NCI-H524 (cell line): ENCODE results near the gene OR11G2.
"Not testable (repeated sequence)": the region's sequence is repeated elsewhere in the genome, so short reads cannot be mapped to it uniquely, and the experiment has no call there.

Source experiments
- DNase-seq, 2 experiments: peaks; one replicate each; lab custom pipeline; 2025; lab: John Stamatoyannopoulos, UW

Gene OR11G2, protein sequence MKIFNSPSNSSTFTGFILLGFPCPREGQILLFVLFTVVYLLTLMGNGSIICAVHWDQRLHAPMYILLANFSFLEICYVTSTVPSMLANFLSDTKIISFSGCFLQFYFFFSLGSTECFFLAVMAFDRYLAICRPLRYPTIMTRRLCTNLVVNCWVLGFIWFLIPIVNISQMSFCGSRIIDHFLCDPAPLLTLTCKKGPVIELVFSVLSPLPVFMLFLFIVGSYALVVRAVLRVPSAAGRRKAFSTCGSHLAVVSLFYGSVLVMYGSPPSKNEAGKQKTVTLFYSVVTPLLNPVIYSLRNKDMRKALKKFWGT

DNA sequence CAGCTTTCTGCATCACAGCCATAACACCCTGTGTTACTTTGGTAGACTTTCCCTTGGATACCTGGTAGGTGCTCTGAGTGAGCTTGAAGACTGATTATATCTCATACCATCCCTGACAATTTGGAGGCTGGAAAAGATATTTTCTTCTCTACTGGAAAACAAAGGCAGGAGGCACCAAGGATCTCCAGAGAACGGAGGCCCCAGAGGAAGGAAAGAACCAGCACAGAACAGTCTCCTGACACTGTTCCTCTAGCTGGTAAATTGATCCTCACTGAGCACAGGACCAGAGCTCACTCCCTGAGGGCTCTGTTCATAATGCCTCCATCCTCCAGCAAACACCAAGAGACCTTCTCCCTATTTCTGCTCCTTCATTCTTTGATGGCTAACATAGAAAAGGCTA, at the start of gene OR11G2:
Gene OR11G2 (plus strand): TSS at position 301 of the 400 bp plus-strand sequence. CDS start 6,542 bp downstream, outside the sequence.
- DNase-seq, result no peak

DNA sequence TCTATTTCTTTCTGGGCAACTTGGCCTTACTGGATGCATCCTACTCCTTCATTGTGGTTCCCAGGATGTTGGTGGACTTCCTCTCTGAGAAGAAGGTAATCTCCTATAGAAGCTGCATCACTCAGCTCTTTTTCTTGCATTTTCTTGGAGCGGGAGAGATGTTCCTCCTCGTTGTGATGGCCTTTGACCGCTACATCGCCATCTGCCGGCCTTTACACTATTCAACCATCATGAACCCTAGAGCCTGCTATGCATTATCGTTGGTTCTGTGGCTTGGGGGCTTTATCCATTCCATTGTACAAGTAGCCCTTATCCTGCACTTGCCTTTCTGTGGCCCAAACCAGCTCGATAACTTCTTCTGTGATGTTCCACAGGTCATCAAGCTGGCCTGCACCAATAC, 46.8 kb upstream of the OR11G2 start:
- no peak for DNase-seq

DNA sequence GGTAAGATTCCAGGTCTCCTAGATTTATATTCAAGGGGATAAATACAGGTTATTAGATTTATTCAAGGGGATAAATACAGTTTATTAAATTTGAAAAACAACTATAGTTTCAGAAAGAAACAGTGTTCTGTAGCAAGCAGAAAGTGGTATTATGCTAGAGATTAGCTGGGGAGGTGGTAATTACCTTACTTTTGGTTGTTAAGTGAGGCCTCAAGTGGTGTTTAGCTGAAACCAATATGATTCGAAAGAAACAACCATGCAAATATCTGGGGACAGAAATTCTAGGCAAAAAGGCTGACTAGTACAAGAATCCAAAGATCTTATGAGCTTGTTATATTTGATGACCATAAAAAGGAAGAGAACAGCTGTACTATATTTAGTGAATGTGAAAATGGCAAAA, 45.9 kb upstream of the OR11G2 start:
- no peak for DNase-seq

DNA sequence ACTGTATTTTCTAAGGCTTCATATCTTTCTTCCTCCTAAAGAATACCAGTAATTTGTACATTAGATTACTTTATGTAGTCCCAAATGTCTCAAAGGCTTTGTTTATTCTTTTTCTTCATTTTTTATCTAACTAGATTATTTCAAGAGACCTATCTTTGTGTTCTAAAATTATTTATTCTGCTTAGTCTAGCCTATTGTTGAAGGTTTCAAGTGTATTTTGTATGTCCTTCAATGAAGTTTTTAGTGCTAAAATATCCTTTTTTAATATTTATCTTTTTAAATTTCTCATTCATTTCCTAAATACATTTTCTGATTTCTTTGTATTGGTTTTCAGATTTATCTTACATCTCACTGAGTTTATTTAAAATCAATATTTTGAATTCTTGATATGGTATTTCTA, 26.2 kb upstream of the OR11G2 start:
- no peak for DNase-seq

DNA sequence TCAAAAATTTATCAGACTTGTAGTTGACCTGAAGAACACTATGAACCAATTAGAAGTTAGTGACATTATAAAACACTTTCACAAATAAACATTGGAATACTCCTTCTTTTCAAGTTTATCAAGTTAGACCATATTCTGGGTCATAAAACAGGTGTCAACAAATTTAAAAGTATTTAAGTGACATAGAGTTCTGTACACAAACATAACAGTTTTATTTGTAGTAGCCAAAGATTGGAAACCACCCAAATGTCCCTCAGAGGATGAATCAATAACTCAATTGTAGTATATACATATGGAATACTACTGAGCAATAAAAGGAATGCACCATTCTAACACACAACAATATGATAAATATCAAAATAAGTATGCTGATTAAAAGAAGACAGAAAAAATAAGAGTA, 23.6 kb upstream of the OR11G2 start:
- DNase-seq, result no peak

DNA sequence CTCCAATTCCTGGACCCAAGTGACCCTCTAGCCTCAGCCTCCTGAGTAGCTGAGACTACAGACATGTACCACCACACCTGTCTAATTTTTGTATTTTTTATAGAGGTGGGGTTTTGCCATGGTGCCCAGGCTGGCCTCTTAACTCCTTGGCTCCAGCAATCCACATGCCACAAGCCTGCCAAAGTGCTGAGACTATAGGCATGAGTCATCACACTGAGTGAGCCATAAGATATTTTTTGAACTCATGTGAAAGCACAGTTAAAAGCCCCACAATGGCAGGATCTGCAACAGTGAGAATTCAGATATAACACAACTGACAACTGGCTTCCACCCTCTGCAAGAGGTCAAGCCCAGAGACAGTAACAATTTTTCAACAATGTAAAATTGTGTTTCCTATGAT, 20.8 kb upstream of the OR11G2 start:
- DNase-seq, result not testable (repeated sequence)

DNA sequence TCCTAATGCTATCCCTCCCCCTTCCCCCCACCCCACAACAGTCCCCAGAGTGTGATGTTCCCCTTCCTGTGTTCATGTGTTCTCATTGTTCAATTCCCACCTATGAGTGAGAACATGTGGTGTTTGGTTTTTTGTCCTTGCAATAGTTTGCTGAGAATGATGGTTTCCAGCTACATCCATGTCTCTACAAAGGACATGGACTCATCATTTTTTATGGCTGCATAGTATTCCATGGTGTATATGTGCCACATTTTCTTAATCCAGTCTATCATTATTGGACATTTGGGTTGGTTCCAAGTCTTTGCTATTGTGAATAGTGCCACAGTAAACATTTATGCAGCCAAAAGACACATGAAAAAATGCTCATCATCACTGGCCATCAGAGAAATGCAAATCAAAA, 16.5 kb upstream of the OR11G2 start:
- not testable (repeated sequence) for DNase-seq

DNA sequence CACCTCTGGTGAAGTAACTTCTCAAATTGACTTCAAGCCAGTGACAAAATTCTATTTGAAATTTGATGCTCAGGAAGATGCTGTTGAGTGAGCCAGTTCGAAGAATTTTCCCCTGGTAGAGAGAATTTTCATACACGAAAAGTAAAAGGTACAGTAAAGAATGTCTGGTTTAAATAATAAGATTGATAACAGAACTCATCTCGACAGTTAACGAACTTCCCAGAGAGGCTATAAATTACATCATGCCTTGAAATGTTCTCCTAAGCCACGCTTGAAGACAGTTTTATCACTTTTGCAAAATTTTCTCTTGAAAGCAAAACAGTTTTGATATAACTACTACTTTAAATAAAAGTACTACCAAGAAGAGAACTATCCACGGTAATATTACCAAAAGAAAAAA, 14.4 kb upstream of the OR11G2 start:
- no peak for DNase-seq

DNA sequence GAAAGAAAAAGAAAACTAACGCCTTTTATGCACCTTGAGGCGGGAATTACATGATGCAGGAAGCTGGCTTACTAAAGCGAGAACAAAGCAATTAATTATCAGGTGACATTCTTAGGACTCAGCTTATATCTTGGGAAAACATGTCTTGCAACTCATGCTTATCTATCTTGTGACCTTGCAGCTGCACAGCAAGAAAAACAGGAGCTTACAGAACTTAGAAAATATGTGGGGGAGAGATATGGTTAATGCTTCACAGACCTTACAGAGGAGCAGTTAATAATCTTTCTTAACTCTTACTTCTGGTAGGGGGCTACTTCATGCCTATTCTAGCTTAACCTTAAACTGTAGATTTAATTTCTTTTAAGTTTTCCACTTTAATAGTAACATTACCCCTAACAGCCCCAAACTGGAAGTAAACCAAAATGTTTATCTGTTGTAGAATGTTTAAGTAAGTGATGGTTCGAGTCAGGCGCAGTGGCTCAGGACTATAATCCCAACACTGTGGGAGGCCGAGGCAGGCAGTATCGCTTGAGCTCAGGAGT, 13.2 kb upstream of the OR11G2 start:
- no peak for DNase-seq

DNA sequence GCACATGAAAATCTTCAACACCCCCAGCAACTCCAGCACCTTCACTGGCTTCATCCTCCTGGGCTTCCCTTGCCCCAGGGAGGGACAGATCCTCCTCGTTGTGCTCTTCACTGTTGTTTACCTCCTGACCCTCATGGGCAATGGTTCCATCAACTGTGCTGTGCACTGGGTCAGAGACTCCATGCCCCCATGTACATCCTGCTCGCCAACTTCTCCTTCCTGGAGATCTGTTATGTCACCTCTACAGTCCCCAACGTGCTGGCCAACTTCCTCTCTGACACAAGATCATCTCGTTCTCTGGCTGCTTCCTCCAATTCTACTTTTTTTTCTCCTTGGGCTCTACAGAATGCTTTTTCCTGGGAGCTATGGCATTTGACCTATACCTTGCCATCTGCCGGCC, 11.5 kb upstream of the OR11G2 start:
- DNase-seq, result no peak

DNA sequence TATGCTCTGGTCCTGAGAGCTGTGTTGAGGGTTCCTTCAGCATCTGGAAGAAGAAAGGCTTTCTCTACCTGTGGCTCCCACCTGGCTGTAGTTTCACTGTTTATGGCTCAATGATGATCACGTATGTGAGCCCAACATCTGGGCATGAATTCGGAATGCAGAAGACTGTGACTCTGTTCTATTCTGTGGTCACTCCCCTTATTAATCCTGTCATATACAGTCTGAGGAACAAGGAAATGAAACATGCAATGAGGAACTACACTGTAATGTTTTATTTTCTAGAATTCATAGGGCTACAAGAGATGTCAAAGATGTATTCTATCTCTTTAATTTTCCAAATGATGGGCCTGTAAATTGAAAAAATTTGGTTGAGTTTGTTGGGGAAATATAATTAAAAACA, 10.8 kb upstream of the OR11G2 start:
- no peak for DNase-seq

DNA sequence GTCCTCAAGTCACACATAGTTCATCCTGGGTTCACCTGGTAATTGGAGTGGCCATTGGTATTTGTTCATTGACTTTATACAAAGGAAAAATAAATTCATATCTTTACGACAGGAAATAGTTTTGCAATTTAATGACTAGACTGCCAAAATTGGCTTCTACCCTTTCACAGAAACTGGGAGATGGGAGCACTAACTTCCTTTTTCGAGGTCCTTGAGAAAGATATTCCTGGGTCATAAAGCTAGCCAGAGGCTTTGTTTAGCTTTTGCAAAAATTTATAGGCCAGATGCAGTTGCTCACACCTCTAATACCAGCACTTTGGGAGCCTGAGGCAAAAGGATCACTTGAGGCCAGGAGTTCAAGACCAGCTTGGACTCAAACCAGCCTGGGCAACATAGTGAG, 10.2 kb upstream of the OR11G2 start:
- no peak for DNase-seq

DNA sequence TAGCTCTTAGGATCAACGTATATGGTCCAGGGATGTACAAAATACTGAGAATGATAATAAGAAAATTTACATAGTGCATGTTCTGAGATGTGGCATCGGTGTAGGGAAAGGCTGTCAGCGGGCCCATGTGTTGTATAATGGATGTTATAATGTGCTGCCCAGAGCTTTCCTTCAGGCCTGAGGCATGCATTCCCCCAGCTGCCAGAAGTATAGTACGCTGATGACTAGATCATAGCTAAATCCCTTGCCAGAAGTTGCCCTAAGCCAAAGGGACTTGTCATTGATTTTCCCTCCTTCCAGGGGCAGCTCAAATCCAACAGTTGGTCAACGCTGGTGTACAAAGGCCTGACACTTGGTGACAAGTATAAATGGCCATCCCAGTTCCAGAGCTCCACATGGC, 6.5 kb upstream of the OR11G2 start:
- DNase-seq, result no peak

DNA sequence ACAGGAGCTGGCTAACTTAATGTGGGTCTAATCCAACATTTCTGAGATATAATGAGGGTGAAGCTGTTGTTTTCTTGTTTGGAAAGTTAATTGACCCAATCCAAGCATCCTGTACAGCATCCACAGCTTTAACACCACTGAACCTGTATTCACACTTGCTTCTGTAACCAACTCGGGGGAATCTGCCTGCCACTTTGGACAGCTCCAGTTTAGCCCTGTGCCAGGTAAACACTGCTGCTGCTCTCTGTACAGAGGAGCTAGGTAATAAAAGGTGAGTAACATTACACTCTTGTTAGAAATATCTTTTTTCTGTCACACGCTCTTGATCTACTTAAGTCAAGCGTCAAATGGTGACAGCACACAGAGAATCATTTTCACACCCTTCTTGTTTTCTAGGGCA, 700 bp downstream of the OR11G2 start:
- no peak for DNase-seq

DNA sequence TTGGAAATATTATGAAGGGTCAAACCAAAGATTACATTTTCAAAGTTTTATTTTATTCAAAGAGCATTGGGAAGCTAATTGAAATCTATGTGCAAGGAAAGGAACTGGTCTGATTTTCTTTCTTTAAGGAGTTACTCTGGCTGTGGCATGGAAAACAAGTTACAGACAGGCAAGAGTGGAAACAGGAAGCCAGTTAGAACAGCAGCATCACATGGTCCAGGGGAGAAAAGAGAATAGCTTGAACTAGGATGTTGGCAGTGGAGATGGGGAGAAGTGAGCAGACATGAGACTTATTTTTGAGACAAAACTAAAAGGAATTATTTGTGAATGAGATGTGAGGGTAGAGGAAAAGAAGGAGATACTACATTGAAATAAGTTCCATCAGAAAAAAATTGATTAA, 3.4 kb downstream of the OR11G2 start:
- DNase-seq, result no peak

DNA sequence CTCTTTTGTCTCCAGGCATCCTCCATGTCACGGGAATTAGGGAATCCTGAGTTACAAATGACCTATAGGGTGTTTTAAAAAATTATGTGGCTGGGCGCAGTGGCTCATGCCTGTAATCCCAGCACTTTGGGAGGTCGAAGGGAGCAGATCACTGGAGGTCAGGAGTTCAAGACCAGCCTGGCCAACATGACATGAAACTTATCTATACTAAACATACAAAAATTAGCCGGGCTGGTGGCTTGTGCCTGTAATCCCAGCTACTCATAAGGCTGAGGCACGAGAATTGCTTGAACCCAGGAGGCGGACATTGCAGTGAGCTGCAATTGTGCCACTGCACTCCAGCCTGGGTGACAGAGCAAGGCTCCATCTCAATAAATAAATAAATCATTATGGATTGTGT, 4.5 kb downstream of the OR11G2 start:
- DNase-seq, result not testable (repeated sequence)

DNA sequence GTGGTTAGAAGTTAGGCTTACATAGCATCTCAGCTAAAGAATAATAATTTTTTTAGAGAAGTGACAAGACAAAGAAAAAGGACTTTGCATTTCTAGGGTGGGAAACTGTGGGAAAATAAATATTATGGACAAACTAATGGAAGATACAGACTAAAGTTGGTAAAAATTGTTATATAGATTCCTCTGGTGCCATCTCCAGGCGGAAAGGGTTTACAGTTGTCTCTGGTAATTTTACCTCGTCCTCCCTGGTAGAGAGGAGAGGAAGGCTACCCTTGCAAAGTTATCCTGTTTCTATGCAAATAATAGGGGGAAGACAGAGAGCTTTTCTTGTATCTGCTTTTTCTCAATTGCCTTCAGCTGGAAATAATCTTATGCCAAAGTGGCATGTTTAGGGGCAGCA, 5.2 kb downstream of the OR11G2 start:
- no peak for DNase-seq

DNA sequence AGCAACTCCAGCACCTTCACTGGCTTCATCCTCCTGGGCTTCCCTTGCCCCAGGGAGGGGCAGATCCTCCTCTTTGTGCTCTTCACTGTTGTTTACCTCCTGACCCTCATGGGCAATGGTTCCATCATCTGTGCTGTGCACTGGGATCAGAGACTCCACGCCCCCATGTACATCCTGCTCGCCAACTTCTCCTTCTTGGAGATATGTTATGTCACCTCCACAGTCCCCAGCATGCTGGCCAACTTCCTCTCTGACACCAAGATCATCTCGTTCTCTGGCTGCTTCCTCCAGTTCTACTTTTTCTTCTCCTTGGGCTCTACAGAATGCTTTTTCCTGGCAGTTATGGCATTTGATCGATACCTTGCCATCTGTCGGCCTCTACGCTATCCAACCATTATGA, 6.8 kb downstream of the OR11G2 start:
- no peak for DNase-seq

DNA sequence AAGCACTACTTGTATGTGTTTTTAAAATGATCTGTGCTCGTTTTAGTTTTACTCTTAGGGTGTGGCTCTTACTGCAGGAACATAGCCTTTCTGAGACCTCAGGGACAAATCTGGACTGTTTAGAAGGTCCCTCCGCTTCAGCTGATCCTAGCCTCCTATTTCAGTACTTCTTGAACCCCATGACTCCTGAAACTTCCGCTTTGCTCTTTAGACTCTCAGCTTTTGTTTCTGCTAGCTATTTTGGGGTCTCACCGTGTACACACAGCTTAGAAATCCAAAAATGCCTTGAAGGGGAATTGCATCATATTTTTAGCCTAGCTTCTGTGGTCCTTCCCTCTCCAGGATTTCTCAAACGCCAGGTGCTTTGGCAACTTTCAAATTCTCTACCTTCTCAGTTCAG, 8.3 kb downstream of the OR11G2 start:
- DNase-seq, result no peak

DNA sequence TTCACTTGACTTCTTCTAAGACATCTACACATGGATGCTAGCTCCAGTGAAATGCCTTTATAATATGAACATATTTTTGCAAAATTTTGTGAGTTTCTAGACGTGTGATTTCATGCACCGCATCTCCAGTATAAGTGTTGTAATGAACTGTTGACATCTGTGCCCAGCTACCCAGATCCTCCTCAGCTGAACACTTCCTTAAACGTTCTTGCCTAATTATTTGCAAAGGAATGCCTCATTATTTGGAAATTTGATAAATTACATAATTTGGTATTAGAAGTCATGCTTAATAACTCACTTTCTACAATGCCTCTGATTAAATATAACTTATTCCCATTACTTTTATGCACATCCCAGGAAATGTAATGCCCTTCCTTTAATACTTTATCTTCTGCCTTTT, 14.0 kb downstream of the OR11G2 start:
- no peak for DNase-seq

DNA sequence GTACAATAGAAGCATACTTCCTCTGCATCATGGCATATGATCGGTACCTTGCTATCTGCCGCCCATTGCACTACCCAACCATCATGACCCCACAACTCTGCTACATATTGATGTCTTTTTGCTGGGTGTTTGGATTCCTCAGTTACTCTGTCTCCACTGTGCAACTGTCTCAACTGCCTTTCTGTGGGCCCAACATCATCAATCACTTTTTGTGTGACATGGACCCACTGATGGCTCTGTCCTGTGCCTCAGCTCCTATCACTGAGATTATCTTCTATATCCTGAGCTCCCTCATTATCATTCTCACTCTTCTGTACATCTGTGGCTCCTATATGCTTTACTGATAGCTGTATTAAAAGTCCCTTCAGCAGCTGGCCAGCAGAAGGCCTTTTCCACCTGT, 18.9 kb downstream of the OR11G2 start:
- DNase-seq, result no peak

DNA sequence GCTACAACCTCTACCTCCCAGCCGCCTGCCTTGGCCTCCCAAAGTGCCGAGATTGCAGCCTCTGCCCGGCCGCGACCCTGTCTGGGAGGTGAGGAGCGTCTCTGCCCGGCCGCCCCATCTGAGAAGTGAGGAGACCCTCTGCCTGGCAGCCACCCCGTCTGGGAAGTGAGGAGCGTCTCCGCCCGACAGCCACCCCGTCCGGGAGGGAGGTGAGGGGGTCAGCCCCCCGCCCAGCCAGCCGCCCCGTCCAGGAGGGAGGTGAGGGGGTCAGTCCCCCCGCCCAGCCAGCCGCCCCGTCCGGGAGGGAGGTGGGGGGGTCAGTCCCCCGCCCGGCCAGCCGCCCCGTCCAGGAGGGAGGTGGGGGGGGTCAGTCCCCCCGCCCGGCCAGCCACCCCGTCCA, 21.7 kb downstream of the OR11G2 start:
- not testable (repeated sequence) for DNase-seq

DNA sequence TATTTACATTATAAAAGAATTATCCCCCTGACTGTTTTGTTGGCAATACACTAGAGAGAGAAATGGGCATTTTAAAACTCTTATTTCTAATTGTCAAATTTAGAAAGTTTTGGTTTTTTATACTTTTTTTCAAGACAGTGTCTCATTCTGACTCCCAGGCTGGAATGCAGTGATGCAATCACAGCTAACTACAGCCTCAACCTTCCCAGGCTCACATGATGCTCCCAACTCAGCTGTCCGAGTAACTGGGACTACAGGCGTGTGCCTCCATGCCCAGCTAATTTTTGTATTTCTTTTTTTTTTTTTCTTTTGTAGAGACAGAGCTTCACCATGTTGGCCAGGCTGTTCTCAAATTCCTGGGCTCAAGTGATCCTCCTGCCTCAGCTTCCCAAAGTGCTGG, 24.5 kb downstream of the OR11G2 start:
- no peak for DNase-seq

DNA sequence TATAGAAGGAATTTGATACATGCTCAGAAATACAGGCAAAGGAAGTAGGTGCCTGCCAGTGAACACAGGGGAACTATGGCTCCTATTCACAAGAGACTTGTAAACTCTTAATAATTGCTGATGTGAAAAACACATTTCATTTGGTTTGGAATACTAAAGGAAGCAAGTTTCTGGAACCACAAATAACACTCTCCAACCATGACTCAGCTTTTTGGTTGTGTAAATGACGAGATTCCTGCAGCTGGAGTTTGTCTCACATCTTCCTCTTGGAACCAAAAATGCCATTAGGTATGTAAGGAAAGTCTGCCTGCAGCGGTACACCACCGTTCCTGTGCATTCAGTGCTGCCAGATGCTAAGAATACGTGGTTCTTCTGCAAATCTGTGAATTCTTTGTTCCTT, 28.3 kb downstream of the OR11G2 start:
- no peak for DNase-seq
